Testis (tissue), 2 donors: ENCODE results near the gene VGLL4.

ENCODE experiments used
- POLR2A ChIP-seq: fragments of 450-650 bp; IDR thresholded peaks from one replicate; pipeline ENCODE4 v1.6.1; 2017; ENCODE audit warnings: antibody characterized with exemption, mild to moderate bottlenecking, moderate library complexity
- TF ChIP-seq, protein P1 (sequence below), 3 experiments: fragments of 450-650 bp in 2 of 3; fragments of 200-600 bp in 1 of 3; sonication (generic) in 1 of 3; IDR thresholded peaks; one replicate each; pipeline ENCODE4 v1.5.1; 2016 to 2019; ENCODE audit warnings: antibody characterized with exemption in 3 of 3, mild to moderate bottlenecking in 2 of 3, moderate library complexity in 1 of 3

DNA sequence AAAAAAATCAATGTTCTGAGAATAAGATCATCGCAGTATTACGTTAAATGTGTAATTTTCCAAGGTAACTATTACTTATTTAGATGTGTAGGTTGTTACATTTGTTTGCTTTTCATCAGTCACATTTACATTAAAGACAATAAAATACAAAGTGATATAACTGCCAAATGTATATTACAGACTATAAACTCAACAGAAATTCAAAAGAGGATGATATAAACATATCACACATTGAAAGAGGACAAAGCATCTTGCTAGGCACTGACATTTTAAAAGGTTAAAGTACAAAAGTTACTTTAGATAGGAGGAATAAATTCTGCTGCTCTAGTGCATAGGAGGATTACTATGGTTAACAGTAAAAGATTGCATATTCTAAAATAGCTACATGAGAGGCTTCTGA is 16.1 kb downstream of the VGLL4 start:
- TF ChIP-seq POLR2A, result no peak
- TF ChIP-seq, protein P1, sequence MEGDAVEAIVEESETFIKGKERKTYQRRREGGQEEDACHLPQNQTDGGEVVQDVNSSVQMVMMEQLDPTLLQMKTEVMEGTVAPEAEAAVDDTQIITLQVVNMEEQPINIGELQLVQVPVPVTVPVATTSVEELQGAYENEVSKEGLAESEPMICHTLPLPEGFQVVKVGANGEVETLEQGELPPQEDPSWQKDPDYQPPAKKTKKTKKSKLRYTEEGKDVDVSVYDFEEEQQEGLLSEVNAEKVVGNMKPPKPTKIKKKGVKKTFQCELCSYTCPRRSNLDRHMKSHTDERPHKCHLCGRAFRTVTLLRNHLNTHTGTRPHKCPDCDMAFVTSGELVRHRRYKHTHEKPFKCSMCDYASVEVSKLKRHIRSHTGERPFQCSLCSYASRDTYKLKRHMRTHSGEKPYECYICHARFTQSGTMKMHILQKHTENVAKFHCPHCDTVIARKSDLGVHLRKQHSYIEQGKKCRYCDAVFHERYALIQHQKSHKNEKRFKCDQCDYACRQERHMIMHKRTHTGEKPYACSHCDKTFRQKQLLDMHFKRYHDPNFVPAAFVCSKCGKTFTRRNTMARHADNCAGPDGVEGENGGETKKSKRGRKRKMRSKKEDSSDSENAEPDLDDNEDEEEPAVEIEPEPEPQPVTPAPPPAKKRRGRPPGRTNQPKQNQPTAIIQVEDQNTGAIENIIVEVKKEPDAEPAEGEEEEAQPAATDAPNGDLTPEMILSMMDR (IDR thresholded peaks at IDR 0.05), result no peak
